Liver (tissue), 9 donors: ENCODE measurements around the gene GMPR2. TPM values are rescaled to one million over a fixed set of nuclear protein-coding genes. Genes with fewer than 3 reads are reported as not detected.

ENCODE experiments used
- DNase-seq: peaks from one replicate; pipeline ENCODE4 v3.0.0-alpha.2; 2017; ENCODE audit warnings: low spot score
- H3K27ac ChIP-seq, 2 donors: one replicate each; pipeline ENCODE4 v1.7.0; 2013; ENCODE audit warnings: inconsistent platforms in 2 of 2, low read length in 2 of 2, control low read depth in 1 of 2, low read depth in 1 of 2, mild to moderate bottlenecking in 1 of 2
- H3K27me3 ChIP-seq, 4 donors: one replicate each; pipeline versions ENCODE4 v1.6.1 to v1.7.0; 2013; ENCODE audit warnings: low read length in 3 of 4, inconsistent platforms in 1 of 4, mild to moderate bottlenecking in 1 of 4, moderate library complexity in 1 of 4; ENCODE audit not compliant: control insufficient read depth in 4 of 4, insufficient read depth in 4 of 4
- H3K36me3 ChIP-seq, 4 donors: one replicate each; pipeline versions ENCODE4 v1.6.1 to v1.7.0; 2013; ENCODE audit warnings: low read length in 3 of 4, mild to moderate bottlenecking in 3 of 4, low read depth in 1 of 4, moderate library complexity in 1 of 4; ENCODE audit not compliant: control insufficient read depth in 4 of 4, insufficient read depth in 3 of 4
- H3K4me1 ChIP-seq, 4 donors: one replicate each; pipeline versions ENCODE4 v1.6.1 to v1.7.0; 2013; ENCODE audit warnings: low read length in 3 of 4, mild to moderate bottlenecking in 3 of 4, moderate library complexity in 1 of 4; ENCODE audit not compliant: control insufficient read depth in 4 of 4, insufficient read depth in 4 of 4
- H3K4me3 ChIP-seq, 3 donors: one replicate each; pipeline versions ENCODE4 v1.6.1 to v1.7.0; 2013; ENCODE audit warnings: low read length in 3 of 3, control low read depth in 1 of 3, low read depth in 1 of 3, mild to moderate bottlenecking in 1 of 3
- H3K9ac ChIP-seq, 2 donors: one replicate each; pipeline ENCODE4 v1.7.0; 2013; ENCODE audit warnings: low read length in 2 of 2, mild to moderate bottlenecking in 2 of 2, moderate library complexity in 2 of 2, control low read depth in 1 of 2, low read depth in 1 of 2
- H3K9me3 ChIP-seq, 4 donors: one replicate each; pipeline versions ENCODE4 v1.6.1 to v1.7.0; 2013; ENCODE audit warnings: low read length in 3 of 4; ENCODE audit not compliant: control insufficient read depth in 4 of 4
- ATF3 ChIP-seq: IDR thresholded peaks from 2 replicates; pipeline ENCODE4 v1.6.1; 2016; ENCODE audit warnings: antibody characterized with exemption
- EGR1 ChIP-seq, 2 donors: IDR thresholded peaks; 2 replicates each; pipeline ENCODE4 v1.6.1; 2016 to 2018; ENCODE audit warnings: antibody characterized with exemption in 2 of 2, low read depth in 2 of 2
- FOXA1 ChIP-seq: IDR thresholded peaks from 2 replicates; pipeline ENCODE4 v1.6.1; 2016; ENCODE audit warnings: antibody characterized with exemption
- FOXA2 ChIP-seq: IDR thresholded peaks from 2 replicates; pipeline ENCODE4 v1.6.1; 2016; ENCODE audit warnings: antibody characterized with exemption
- GABPA ChIP-seq, 2 donors: IDR thresholded peaks in 1 of 2; conservative IDR thresholded peaks in 1 of 2; 2 replicates each; pipeline ENCODE4 v1.6.1; 2016; ENCODE audit warnings: antibody characterized with exemption in 2 of 2, mild to moderate bottlenecking in 1 of 2, moderate library complexity in 1 of 2
- HNF4G ChIP-seq: IDR thresholded peaks from 2 replicates; pipeline ENCODE4 v1.6.1; 2016; ENCODE audit warnings: antibody characterized with exemption
- JUND ChIP-seq, 2 donors: IDR thresholded peaks; 2 replicates each; pipeline ENCODE4 v1.6.1; 2016; ENCODE audit warnings: antibody characterized with exemption in 2 of 2
- NR2F2 ChIP-seq: IDR thresholded peaks from 2 replicates; pipeline ENCODE4 v1.6.1; 2016; ENCODE audit warnings: antibody characterized with exemption
- RAD21 ChIP-seq, 2 donors: IDR thresholded peaks; 2 replicates each; pipeline ENCODE4 v1.6.1; 2016; ENCODE audit warnings: antibody characterized with exemption in 2 of 2, mild to moderate bottlenecking in 2 of 2
- RXRA ChIP-seq, 2 donors: IDR thresholded peaks; 2 replicates each; pipeline ENCODE4 v1.6.1; 2017 to 2018; ENCODE audit warnings: antibody characterized with exemption in 2 of 2, mild to moderate bottlenecking in 1 of 2
- SP1 ChIP-seq: IDR thresholded peaks from 2 replicates; pipeline ENCODE4 v1.6.1; 2018; ENCODE audit warnings: antibody characterized with exemption, mild to moderate bottlenecking
- YY1 ChIP-seq: IDR thresholded peaks from 2 replicates; pipeline ENCODE4 v1.6.1; 2016; ENCODE audit warnings: antibody characterized with exemption, mild to moderate bottlenecking
- WGBS: extraction: QIAGEN DNeasy Blood & Tissue Kit; methylation state at CpG from one replicate; pipeline ENCODE4 v1.1.7; 2013; 5-methylcytosine and 5-hydroxymethylcytosine counted together
- polyA plus RNA-seq, 2 donors: library from polyadenylated mRNA; stranded (reverse) in 1 of 2; unstranded in 1 of 2; fragments of 200-250 nt in 1 of 2; fragments of >200 nt in 1 of 2; fragmentation: Nextera tagmentation in 1 of 2; extraction: Ambion mirVana in 1 of 2; gene quantifications; one replicate each; pipeline versions ENCODE4 v1.2.1 to v1.2.3, GENCODE V29; 2013 to 2015
- total RNA-seq, 2 donors: library from RNA; depleted of rRNA; stranded (reverse); fragments of >200 nt; gene quantifications; one replicate each; pipeline ENCODE4 v1.2.3, GENCODE V29; 2014
- TF ChIP-seq, protein P1 (sequence below): IDR thresholded peaks from 2 replicates; pipeline ENCODE4 v1.6.1; 2016; ENCODE audit warnings: antibody characterized with exemption
- TF ChIP-seq, protein P2 (sequence below): IDR thresholded peaks from 2 replicates; pipeline ENCODE4 v1.6.1; 2016; ENCODE audit warnings: antibody characterized with exemption, mild to moderate bottlenecking
- TF ChIP-seq, protein P3 (sequence below): IDR thresholded peaks from 2 replicates; pipeline ENCODE4 v1.6.1; 2016; ENCODE audit warnings: antibody characterized with exemption
- TF ChIP-seq, protein P4 (sequence below): fragments of 150-350 bp; IDR thresholded peaks from 2 replicates; pipeline ENCODE4 v1.5.1; 2017; ENCODE audit warnings: improper control_type of control experiment, low read depth, low read length; ENCODE audit not compliant: missing input control
- donor health status: healthy.
- donor health status: healthy.
- donor health status: healthy.
- donor health status: healthy.
- donor health status: healthy.

Gene GMPR2
- total and polyA plus RNA-seq, 4 donors: 28.6 to 42.7 (median 32.4) TPM

DNA sequence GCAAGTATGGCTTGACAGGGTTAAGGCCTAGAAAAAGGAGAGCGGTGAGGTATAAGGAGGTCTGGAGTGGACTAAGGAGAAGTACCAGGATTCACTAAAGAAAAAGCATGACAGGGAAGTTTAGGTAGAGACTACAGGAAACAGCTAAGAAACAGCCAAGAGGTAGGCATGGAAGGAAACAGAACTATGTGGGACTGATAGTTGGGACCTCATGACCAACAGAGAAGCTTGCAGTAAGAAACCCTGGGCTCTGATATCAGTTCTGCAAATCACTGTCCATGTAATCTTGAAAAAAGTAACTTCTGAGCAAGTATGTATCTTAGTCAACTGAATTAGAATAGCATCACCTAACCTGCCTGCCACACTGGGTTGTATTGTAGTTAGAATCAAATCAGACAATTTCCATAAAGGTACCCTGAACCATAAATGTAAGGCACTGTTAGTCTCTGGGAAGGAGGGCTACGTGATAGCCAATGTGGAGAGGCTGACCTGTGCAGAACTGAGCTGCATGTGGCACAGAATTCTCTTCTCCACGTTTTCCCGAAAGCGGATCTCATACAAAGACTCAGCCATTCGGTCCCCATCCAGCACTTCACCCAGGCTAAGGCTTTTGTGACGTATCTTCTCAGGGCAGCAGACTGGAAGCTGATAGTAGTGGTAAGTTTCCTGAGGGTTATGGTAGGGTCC lies 38.4 kb upstream of the GMPR2 start (continued):
- TF ChIP-seq, protein P1, sequence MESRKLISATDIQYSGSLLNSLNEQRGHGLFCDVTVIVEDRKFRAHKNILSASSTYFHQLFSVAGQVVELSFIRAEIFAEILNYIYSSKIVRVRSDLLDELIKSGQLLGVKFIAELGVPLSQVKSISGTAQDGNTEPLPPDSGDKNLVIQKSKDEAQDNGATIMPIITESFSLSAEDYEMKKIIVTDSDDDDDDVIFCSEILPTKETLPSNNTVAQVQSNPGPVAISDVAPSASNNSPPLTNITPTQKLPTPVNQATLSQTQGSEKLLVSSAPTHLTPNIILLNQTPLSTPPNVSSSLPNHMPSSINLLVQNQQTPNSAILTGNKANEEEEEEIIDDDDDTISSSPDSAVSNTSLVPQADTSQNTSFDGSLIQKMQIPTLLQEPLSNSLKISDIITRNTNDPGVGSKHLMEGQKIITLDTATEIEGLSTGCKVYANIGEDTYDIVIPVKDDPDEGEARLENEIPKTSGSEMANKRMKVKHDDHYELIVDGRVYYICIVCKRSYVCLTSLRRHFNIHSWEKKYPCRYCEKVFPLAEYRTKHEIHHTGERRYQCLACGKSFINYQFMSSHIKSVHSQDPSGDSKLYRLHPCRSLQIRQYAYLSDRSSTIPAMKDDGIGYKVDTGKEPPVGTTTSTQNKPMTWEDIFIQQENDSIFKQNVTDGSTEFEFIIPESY: no peak
- no peak for TF ChIP-seq SP1
- no peak for TF ChIP-seq NR2F2

- no peaks in the 10 kb centered on the region for H3K9me3 ChIP-seq
- TF ChIP-seq RAD21 (IDR thresholded peaks at IDR 0.05): no peak
- TF ChIP-seq SP1: no peak
- TF ChIP-seq, protein P2, sequence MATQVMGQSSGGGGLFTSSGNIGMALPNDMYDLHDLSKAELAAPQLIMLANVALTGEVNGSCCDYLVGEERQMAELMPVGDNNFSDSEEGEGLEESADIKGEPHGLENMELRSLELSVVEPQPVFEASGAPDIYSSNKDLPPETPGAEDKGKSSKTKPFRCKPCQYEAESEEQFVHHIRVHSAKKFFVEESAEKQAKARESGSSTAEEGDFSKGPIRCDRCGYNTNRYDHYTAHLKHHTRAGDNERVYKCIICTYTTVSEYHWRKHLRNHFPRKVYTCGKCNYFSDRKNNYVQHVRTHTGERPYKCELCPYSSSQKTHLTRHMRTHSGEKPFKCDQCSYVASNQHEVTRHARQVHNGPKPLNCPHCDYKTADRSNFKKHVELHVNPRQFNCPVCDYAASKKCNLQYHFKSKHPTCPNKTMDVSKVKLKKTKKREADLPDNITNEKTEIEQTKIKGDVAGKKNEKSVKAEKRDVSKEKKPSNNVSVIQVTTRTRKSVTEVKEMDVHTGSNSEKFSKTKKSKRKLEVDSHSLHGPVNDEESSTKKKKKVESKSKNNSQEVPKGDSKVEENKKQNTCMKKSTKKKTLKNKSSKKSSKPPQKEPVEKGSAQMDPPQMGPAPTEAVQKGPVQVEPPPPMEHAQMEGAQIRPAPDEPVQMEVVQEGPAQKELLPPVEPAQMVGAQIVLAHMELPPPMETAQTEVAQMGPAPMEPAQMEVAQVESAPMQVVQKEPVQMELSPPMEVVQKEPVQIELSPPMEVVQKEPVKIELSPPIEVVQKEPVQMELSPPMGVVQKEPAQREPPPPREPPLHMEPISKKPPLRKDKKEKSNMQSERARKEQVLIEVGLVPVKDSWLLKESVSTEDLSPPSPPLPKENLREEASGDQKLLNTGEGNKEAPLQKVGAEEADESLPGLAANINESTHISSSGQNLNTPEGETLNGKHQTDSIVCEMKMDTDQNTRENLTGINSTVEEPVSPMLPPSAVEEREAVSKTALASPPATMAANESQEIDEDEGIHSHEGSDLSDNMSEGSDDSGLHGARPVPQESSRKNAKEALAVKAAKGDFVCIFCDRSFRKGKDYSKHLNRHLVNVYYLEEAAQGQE: no peak
- no peak for TF ChIP-seq HNF4G
- WGBS: 48% methylated on average over 8 of the region's 8 CpGs
- peak overlapping the region; percentile 99 for H3K27ac ChIP-seq
- peak overlapping the region; percentile 76 to 97 for H3K9ac ChIP-seq
- H3K36me3 ChIP-seq: peaks cover 4 to 17% (median 9%) of the 10 kb centered on the region in 4 donors
- peaks cover 0 to 29% (median 23%) of the 10 kb centered on the region in 4 donors for H3K4me1 ChIP-seq
- peak overlapping the region; percentile 79 to 94 (median 93) for H3K4me3 ChIP-seq
- H3K27me3 ChIP-seq: no peaks in the 10 kb centered on the region
- DNase-seq: no peak
Observed at GRCh38 chr14:24194873-24195185, 37.9 kb upstream of the GMPR2 start.

DNA sequence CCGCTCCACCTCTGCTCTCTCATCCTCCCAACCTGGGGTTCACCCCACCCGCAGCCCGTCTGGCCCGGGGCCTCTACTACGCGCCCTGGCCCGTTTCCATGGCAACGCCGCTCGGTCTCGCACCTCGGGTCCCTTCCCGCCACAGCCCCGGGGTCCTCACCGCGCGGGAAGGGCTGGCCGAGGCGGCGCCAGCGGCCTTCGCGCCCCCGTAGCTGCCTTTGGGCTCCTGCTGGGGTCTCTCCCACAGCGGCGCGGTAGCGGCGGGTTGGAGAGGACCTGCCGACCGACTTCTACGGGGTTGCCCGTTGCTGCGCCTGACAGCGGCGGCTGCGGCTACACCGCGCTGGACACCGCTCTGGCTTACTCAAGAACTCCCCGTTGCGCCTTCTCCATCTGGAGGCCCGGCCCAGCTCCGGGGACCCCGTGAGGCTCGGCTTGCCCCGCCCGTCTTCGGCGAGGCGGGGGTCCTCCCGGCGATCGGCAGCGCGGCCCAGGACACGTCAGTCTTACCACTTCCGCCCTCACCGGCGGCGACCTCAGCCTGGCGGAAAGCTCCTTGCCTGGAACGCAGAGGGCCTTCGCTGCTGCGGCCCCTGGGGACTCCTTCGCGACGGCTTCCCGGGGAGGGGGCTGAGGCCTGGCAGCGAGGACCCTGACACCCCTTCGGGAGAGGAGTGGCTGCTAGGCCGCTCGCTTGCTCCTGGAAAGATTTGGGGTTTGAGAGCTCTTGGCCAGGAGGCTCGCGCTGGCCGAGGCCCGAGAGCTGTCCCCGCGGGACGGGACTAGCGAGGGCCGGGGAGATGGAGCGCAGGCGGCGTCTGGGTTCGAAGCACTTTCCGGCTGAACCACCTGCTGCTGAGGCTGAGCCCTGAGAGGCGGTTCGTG lies 37.3 kb upstream of the GMPR2 start, which contains the start of gene TM9SF1:
Gene TM9SF1 (minus strand): TSS at position 256 of the 885 bp plus-strand sequence. CDS start 422 bp downstream, outside the sequence.
- peaks cover 0 to 29% (median 23%) of the 10 kb centered on the region in 4 donors for H3K4me1 ChIP-seq
- H3K36me3 ChIP-seq: peaks cover 4 to 13% (median 9%) of the 10 kb centered on the region in 4 donors
- no peaks in the 10 kb centered on the region for H3K9me3 ChIP-seq
- H3K9ac ChIP-seq: peak within 1 kb of the TSS; percentile 76 to 97
- peak; percentile 86 for DNase-seq
- WGBS: under 1% methylated on average over 89 of the region's 89 CpGs
- H3K4me3 ChIP-seq: peak within 1 kb of the TSS; percentile 79 to 94 (median 93)
- H3K27me3 ChIP-seq: no peaks in the 10 kb centered on the region
- peak within 1 kb of the TSS; percentile 99 for H3K27ac ChIP-seq
- TF ChIP-seq JUND (IDR thresholded peaks at IDR 0.05) (no peak), FOXA1 (no peak), RXRA (IDR thresholded peaks at IDR 0.05) (no peak), GABPA (IDR thresholded peaks at IDR 0.05 in 1 of 2, conservative IDR thresholded peaks at IDR 0.05 in 1 of 2) (peak in 1 of 2 donors; percentile 82), EGR1 (IDR thresholded peaks at IDR 0.05; ENCODE audit: low read depth in 2 of 2) (no peak), ATF3 (no peak), RAD21 (IDR thresholded peaks at IDR 0.05) (no peak), SP1 (no peak), NR2F2 (no peak), FOXA2 (no peak), YY1 (peak; percentile 70)
- TF ChIP-seq, protein P3, sequence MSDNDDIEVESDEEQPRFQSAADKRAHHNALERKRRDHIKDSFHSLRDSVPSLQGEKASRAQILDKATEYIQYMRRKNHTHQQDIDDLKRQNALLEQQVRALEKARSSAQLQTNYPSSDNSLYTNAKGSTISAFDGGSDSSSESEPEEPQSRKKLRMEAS: no peak
- TF ChIP-seq, protein P2: peak; percentile 42
- TF ChIP-seq, protein P4, sequence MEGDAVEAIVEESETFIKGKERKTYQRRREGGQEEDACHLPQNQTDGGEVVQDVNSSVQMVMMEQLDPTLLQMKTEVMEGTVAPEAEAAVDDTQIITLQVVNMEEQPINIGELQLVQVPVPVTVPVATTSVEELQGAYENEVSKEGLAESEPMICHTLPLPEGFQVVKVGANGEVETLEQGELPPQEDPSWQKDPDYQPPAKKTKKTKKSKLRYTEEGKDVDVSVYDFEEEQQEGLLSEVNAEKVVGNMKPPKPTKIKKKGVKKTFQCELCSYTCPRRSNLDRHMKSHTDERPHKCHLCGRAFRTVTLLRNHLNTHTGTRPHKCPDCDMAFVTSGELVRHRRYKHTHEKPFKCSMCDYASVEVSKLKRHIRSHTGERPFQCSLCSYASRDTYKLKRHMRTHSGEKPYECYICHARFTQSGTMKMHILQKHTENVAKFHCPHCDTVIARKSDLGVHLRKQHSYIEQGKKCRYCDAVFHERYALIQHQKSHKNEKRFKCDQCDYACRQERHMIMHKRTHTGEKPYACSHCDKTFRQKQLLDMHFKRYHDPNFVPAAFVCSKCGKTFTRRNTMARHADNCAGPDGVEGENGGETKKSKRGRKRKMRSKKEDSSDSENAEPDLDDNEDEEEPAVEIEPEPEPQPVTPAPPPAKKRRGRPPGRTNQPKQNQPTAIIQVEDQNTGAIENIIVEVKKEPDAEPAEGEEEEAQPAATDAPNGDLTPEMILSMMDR: no peak
